ENCODE results near the gene ZDHHC20.

The ZDHHC20 gene

GRCh38 chr13:21330126-21330861 lies 128.8 kb downstream of the ZDHHC20 start:
- no peak for TF ChIP-seq CTCF (IDR thresholded peaks at IDR 0.05; ENCODE audit: insufficient read depth, low read depth, low read length, missing control alignments)
- no peak for DNase-seq (ENCODE audit: low read depth)

GRCh38 chr13:21328836-21329477 lies 130.1 kb downstream of the ZDHHC20 start:
- DNase-seq (ENCODE audit: low read depth), result no peak
- no peak for TF ChIP-seq CTCF (IDR thresholded peaks at IDR 0.05; ENCODE audit: insufficient read depth, low read depth, low read length, missing control alignments)
- H3K4me3 ChIP-seq (ENCODE audit: low read length), result no peak overlapping the region

More at GRCh38 chr13:21330126-21330861, 128.8 kb downstream of the ZDHHC20 start:
- H3K4me3 ChIP-seq (ENCODE audit: low read length), result no peak overlapping the region

- H3K4me3 ChIP-seq (ENCODE audit: low read length), result no peak overlapping the region
- DNase-seq (ENCODE audit: low read depth), result no peak
- TF ChIP-seq CTCF (IDR thresholded peaks at IDR 0.05; ENCODE audit: insufficient read depth, low read depth, low read length, missing control alignments), result no peak
These were observed 130.9 kb downstream of the ZDHHC20 start for GRCh38 chr13:21328201-21328600.

DNA sequence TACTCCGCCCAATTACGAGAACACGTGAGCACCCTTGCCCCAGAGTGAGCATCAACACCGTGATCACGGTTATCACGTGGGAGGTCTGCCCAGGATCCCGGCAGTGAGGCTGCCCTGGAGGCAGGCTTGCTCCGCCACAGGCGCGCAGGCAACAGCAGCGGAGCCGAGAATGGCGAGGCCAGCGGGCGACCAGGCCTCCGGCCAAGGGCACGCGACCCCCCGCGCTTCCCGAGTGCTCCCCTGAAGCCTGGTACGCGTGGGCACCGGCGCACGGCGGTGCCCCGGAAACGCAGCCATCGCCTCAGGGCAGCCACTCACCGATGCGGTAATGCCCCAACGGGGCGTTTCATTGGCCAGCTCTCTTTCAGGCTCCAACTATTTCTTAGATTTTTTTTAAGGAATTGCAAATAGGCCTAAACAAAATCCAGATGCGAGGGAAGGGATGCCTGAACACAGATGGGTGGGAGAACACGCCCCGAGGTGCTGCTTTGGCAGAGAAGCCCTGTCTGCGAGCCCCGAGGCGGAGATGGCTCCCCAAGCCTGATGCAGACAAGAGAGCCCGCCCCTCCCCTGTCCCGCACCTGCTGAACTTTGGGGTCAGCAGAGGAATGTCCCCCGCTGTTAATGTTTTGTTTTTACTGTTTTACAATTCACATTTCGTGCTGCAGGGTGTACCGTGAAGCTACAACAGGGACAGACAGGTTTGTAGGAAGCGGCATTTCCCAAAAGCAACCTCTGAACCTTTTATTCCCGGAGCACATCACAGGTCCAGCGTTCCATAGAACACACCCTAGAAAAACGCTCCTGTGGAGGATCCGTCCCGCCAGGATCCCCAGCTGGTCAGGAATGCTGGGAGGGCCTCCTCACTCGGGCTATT lies 132.7 kb downstream of the ZDHHC20 start:
- no peak for TF ChIP-seq CTCF (IDR thresholded peaks at IDR 0.05; ENCODE audit: insufficient read depth, low read depth, low read length, missing control alignments)
- peak overlapping the region; percentile 46 for H3K4me3 ChIP-seq (ENCODE audit: low read length)
- DNase-seq (ENCODE audit: low read depth), result peak; percentile 65

- peak; percentile 7 for DNase-seq (ENCODE audit: low read depth)
- H3K4me3 ChIP-seq (ENCODE audit: low read length), result no peak overlapping the region
- no peak for TF ChIP-seq CTCF (IDR thresholded peaks at IDR 0.05; ENCODE audit: insufficient read depth, low read depth, low read length, missing control alignments)
These were observed 134.3 kb downstream of the ZDHHC20 start for GRCh38 chr13:21324803-21325202.

DNA sequence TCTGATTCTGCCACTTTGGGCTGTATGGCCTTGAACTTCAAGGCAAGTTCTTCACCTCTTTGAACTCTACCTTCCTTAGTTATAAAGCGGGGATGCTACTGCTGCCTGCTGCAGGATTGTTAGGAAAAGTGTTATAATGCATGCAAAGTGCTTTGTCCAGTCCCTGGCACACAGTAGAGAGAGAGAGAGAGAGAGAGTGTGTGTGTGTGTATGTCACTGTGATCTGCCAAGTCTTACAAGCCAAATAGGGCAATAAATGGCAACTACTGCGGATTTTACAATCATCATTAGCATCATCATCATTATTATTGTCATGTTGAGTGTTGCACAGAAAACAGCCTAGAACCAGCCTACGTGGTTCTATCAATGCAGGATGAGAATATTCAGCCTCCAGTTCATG lies 136.1 kb downstream of the ZDHHC20 start:
- no peak for DNase-seq (ENCODE audit: low read depth)
- no peak for TF ChIP-seq CTCF (IDR thresholded peaks at IDR 0.05; ENCODE audit: insufficient read depth, low read depth, low read length, missing control alignments)
- H3K4me3 ChIP-seq (ENCODE audit: low read length), result no peak overlapping the region
